H1 (cell line): ENCODE measurements around the gene GRIK4. TPM values are rescaled to one million over a fixed set of nuclear protein-coding genes. Genes with fewer than 3 reads are reported as not detected.

ENCODE experiments used
- CTCF ChIA-PET: fragments of 300-600 bp; sonication (Branson Sonifier 250); formaldehyde crosslinking; loops from one replicate; lab custom pipeline; 2021; ENCODE audit not compliant: partially characterized antibody; lab: Charles Lee
- POLR2A ChIA-PET: fragments of 300-600 bp; sonication (Branson Sonifier 250); formaldehyde crosslinking; loops from one replicate; lab custom pipeline; 2021; ENCODE audit warnings: inconsistent platforms; ENCODE audit not compliant: partially characterized antibody; lab: Charles Lee
- DNase-seq, 2 experiments: peaks; one replicate each; pipeline versions ENCODE4 v3.0.0 to v3.0.0-alpha.2; 2010 to 2022; ENCODE audit warnings: low spot score in 2 of 2, low read depth in 1 of 2, mixed read lengths in 1 of 2
- FAIRE-seq: peaks from 2 replicates; lab custom pipeline; 2011; peaks lifted over from hg19 to GRCh38; lab: Jason Lieb, UNC
- H2AFZ ChIP-seq: 2 replicates; pipeline ENCODE4 v1.8.1; 2012; ENCODE audit warnings: low read length, inconsistent platforms
- H2AK5ac ChIP-seq: 2 replicates; pipeline ENCODE4 v1.6.1; 2013; ENCODE audit warnings: low read depth, low read length
- H2BK120ac ChIP-seq: replicated peaks from 2 replicates; pipeline ENCODE3; 2013; ENCODE audit warnings: low read depth, low read length, inconsistent platforms
- H2BK12ac ChIP-seq: 2 replicates; pipeline ENCODE4 v1.6.1; 2013; ENCODE audit warnings: low read depth, low read length
- H2BK15ac ChIP-seq: 2 replicates; pipeline ENCODE4 v1.6.1; 2013; ENCODE audit warnings: low read length
- H2BK20ac ChIP-seq: 2 replicates; pipeline ENCODE4 v1.6.1; 2013; ENCODE audit warnings: low read length
- H2BK5ac ChIP-seq: 2 replicates; pipeline ENCODE4 v1.6.1; 2013; ENCODE audit warnings: low read depth, low read length
- H3K14ac ChIP-seq: 2 replicates; pipeline ENCODE4 v1.6.1; 2013; ENCODE audit warnings: inconsistent platforms; ENCODE audit not compliant: insufficient read length
- H3K18ac ChIP-seq: 2 replicates; pipeline ENCODE4 v1.6.1; 2013; ENCODE audit warnings: low read length; ENCODE audit errors: extremely low read depth
- H3K23ac ChIP-seq: 2 replicates; pipeline ENCODE4 v1.6.1; 2013; ENCODE audit warnings: inconsistent platforms; ENCODE audit not compliant: insufficient read length
- H3K23me2 ChIP-seq: 2 replicates; pipeline ENCODE4 v1.6.1; 2013; ENCODE audit warnings: low read depth, low read length
- H3K27ac ChIP-seq: 2 replicates; pipeline ENCODE4 v1.6.1; 2011; ENCODE audit warnings: low read depth, low read length, inconsistent platforms
- H3K27me3 ChIP-seq, 4 experiments: replicated peaks in 1 of 4; 1 replicate in 1 of 4; 2 replicates in 3 of 4; pipeline versions ENCODE4 v1.6.1 to v1.8.1; 2011 to 2013; ENCODE audit warnings: low read length in 3 of 4, mild to moderate bottlenecking in 3 of 4, inconsistent platforms in 2 of 4, mixed read lengths in 2 of 4, moderate library complexity in 1 of 4; ENCODE audit not compliant: control insufficient read depth in 3 of 4, insufficient read depth in 3 of 4; ENCODE audit errors: extremely low read depth in 1 of 4
- H3K36me3 ChIP-seq, 4 experiments: 2 replicates each; pipeline versions ENCODE4 v1.6.1 to v1.8.1; 2011 to 2013; ENCODE audit warnings: mild to moderate bottlenecking in 4 of 4, low read length in 3 of 4, moderate library complexity in 2 of 4, control low read depth in 1 of 4, inconsistent platforms in 1 of 4; ENCODE audit not compliant: insufficient read depth in 4 of 4, control insufficient read depth in 2 of 4
- H3K4ac ChIP-seq: replicated peaks from 2 replicates; pipeline ENCODE3; 2013; ENCODE audit warnings: low read length, low read depth, mixed read lengths, inconsistent platforms; ENCODE audit not compliant: insufficient read length
- H3K4me1 ChIP-seq, 4 experiments: replicated peaks in 1 of 4; 1 replicate in 1 of 4; 2 replicates in 3 of 4; pipeline versions ENCODE4 v1.6.1 to v1.8.1; 2011 to 2013; ENCODE audit warnings: low read length in 3 of 4, inconsistent platforms in 2 of 4, mixed read lengths in 1 of 4; ENCODE audit not compliant: insufficient read depth in 4 of 4, control insufficient read depth in 3 of 4
- H3K4me2 ChIP-seq, 2 experiments: 2 replicates each; pipeline versions ENCODE4 v1.6.1 to v1.8.1; 2011 to 2013; ENCODE audit warnings: low read depth in 2 of 2, low read length in 2 of 2, control low read depth in 1 of 2, inconsistent platforms in 1 of 2, mild to moderate bottlenecking in 1 of 2; ENCODE audit not compliant: insufficient read depth in 1 of 2
- H3K4me3 ChIP-seq, 4 experiments: fragments of 200-600, 300-600 bp in 1 of 4; sonication (generic), shearing (Covaris generic), sonication (Bioruptor Twin) in 1 of 4; 2 replicates each; pipeline versions ENCODE4 v1.5.1 to v1.8.1; 2011 to 2016; ENCODE audit warnings: low read length in 4 of 4, low read depth in 3 of 4, control low read depth in 2 of 4, inconsistent platforms in 2 of 4, mild to moderate bottlenecking in 2 of 4, mixed read lengths in 1 of 4, moderate library complexity in 1 of 4; ENCODE audit not compliant: insufficient read depth in 2 of 4; ENCODE audit errors: extremely low read depth in 1 of 4
- H3K56ac ChIP-seq: replicated peaks from 2 replicates; pipeline ENCODE3; 2013; ENCODE audit warnings: low read depth, mild to moderate bottlenecking, mixed read lengths, low read length, inconsistent platforms; ENCODE audit not compliant: insufficient read length
- H3K79me1 ChIP-seq: 2 replicates; pipeline ENCODE4 v1.6.1; 2013; ENCODE audit warnings: low read depth, low read length, control low read depth
- H3K79me2 ChIP-seq, 2 experiments: 2 replicates each; pipeline versions ENCODE4 v1.6.1 to v1.8.1; 2012 to 2013; ENCODE audit warnings: low read length in 2 of 2, mild to moderate bottlenecking in 2 of 2, inconsistent platforms in 1 of 2; ENCODE audit not compliant: insufficient read depth in 2 of 2, control insufficient read depth in 1 of 2
- H3K9ac ChIP-seq, 4 experiments: replicated peaks in 1 of 4; 1 replicate in 1 of 4; 2 replicates in 3 of 4; pipeline versions ENCODE4 v1.6.1 to v1.8.1; 2011 to 2013; ENCODE audit warnings: low read depth in 3 of 4, low read length in 3 of 4, control low read depth in 2 of 4, mild to moderate bottlenecking in 2 of 4, moderate library complexity in 2 of 4, inconsistent platforms in 1 of 4; ENCODE audit errors: extremely low read depth in 1 of 4
- H3K9me3 ChIP-seq, 2 experiments: 2 replicates each; pipeline versions ENCODE4 v1.6.1 to v1.8.1; 2012 to 2013; ENCODE audit warnings: mild to moderate bottlenecking in 2 of 2, moderate library complexity in 2 of 2, control low read depth in 1 of 2, inconsistent platforms in 1 of 2, low read depth in 1 of 2, low read length in 1 of 2, mixed read lengths in 1 of 2; ENCODE audit not compliant: insufficient read depth in 2 of 2
- H4K20me1 ChIP-seq, 2 experiments: replicated peaks in 1 of 2; 2 replicates each; pipeline versions ENCODE3 to v1.8.1; 2011 to 2013; ENCODE audit warnings: inconsistent platforms in 2 of 2, low read length in 2 of 2, mild to moderate bottlenecking in 1 of 2; ENCODE audit not compliant: insufficient read depth in 2 of 2, control insufficient read depth in 1 of 2
- H4K5ac ChIP-seq: 2 replicates; pipeline ENCODE4 v1.6.1; 2013; ENCODE audit warnings: low read length, low read depth, mixed read lengths, inconsistent platforms; ENCODE audit not compliant: insufficient read length
- H4K8ac ChIP-seq: 2 replicates; pipeline ENCODE4 v1.8.0; 2013; ENCODE audit warnings: mild to moderate bottlenecking, moderate library complexity, low read length, inconsistent platforms; ENCODE audit not compliant: insufficient read depth; ENCODE audit errors: extremely low read depth
- H4K91ac ChIP-seq: replicated peaks from 2 replicates; pipeline ENCODE3; 2013; ENCODE audit warnings: low read length, mixed read lengths, inconsistent platforms; ENCODE audit not compliant: insufficient read length
- FOSL1 ChIP-seq: IDR thresholded peaks from 2 replicates; pipeline ENCODE4 v1.6.1; 2011; ENCODE audit warnings: mild to moderate bottlenecking, low read depth, low read length, moderate library complexity; ENCODE audit not compliant: insufficient read depth
- TBP ChIP-seq: IDR thresholded peaks from 2 replicates; pipeline ENCODE4 v1.6.1; 2011; ENCODE audit warnings: low read depth, low read length, improper control_type of control experiment
- WGBS, 2 experiments: shearing (Covaris generic) in 1 of 2; methylation state at CpG; one replicate each; pipeline versions ENCODE4 v1.1.6 to v1.1.7; 2013 to 2015; ENCODE audit warnings: low lambda C conversion rate in 2 of 2, mixed read lengths in 2 of 2, inconsistent platforms in 1 of 2, low coverage in 1 of 2, missing lambda C conversion rate in 1 of 2; ENCODE audit not compliant: insufficient replicate concordance in 2 of 2, insufficient coverage in 1 of 2, insufficient read length in 1 of 2; ENCODE audit errors: extremely low coverage in 1 of 2, missing lambda C conversion rate in 1 of 2; 5-methylcytosine and 5-hydroxymethylcytosine counted together
- polyA plus RNA-seq, 7 experiments: library from polyadenylated mRNA; depleted of rRNA in 3 of 7; stranded (reverse) in 5 of 7; unstranded in 2 of 7; fragments of >200 nt in 5 of 7; fragments of 200-250 nt in 2 of 7; gene quantifications; 1 replicate in 5 of 7; 2 replicates in 1 of 7; 4 replicates in 1 of 7; pipeline versions ENCODE4 v1.2.1 to v1.2.3, GENCODE V29; 2011 to 2013; ENCODE audit warnings: missing spikeins in 2 of 7, mixed read lengths in 2 of 7
- total RNA-seq: library from RNA; stranded (reverse); fragmentation: NEBNext Ultra II Directional; extraction: Animal tissue kit (Norgen Biotek cat#: 25700); gene quantifications from 2 replicates; pipeline ENCODE4 v1.2.1, GENCODE V29; 2021

Gene GRIK4
- total and polyA plus RNA-seq, 2 of the 8 experiments (the other 6 are each of a cell fraction or from before 2014, with no cell fraction given) = 1.2 to 2.9 TPM

DNA sequence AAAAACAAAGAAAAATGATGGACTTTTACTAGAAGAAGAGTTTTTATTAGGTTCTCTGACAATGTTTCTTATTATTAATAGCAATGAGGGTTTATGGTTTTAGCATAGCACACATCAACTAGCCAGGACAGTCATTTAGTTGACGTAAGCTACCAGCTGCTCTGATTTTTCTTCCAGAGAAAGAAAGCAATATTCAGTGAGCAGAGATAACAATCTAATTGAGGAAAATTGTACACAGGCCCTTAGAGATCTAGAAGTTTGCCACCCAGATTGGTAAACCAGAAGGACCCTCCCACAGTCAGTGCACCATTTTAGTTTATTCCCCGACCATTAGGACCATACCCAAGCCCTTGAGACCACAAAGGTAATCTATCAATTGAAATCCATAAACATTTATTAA, 483.6 kb downstream of the GRIK4 start:
- Histone ChIP-seq H4K91ac (no peak overlapping the region), H4K8ac (no peak overlapping the region), H3K79me2 (no peaks in the 10 kb centered on the region), H4K20me1 (peaks cover 0 to 1% of the 10 kb centered on the region in 2 experiments), H3K9ac (no peak overlapping the region), H2BK20ac (no peak overlapping the region), H3K4me1 (peaks cover 0 to 5% (median 0%) of the 10 kb centered on the region in 4 experiments; a peak in 2 of 7 replicates), H3K4me3 (no peak overlapping the region), H2AK5ac (no peak overlapping the region), H3K27ac (no peak overlapping the region), H3K9me3 (no peaks in the 10 kb centered on the region), H3K79me1 (peaks cover 2% of the 10 kb centered on the region; the same call in 1 of the 2 replicates), H2BK5ac (no peak overlapping the region), H2AFZ (no peak overlapping the region), H3K27me3 (no peaks in the 10 kb centered on the region; a peak in 2 of 7 replicates), H4K5ac (no peak overlapping the region), H3K14ac (no peak overlapping the region), H3K23ac (no peak overlapping the region), H3K23me2 (peaks cover 2% of the 10 kb centered on the region; the same call in 1 of the 2 replicates), H3K4ac (no peak overlapping the region), H3K36me3 (no peaks in the 10 kb centered on the region), H3K4me2 (no peak overlapping the region), H3K18ac (no peak overlapping the region), H2BK120ac (no peak overlapping the region), H2BK12ac (no peak overlapping the region), H2BK15ac (no peak overlapping the region), H3K56ac (no peak overlapping the region)
- ChIA-PET POLR2A (no interaction called here), CTCF (no interaction called here)
- DNase-seq (no peak), FAIRE-seq (no peak)
- WGBS, 2 experiments = 100% methylated on average over 2 of the region's 2 CpGs; no CpG with 5 or more reads in 1 of the 2 experiments
- TF ChIP-seq TBP = no peak
- TF ChIP-seq FOSL1 = no peak
